Measurements from ENCODE around the gene USP3. TPM values are rescaled to one million over a fixed set of nuclear protein-coding genes. Genes with fewer than 3 reads are reported as not detected.

Gene USP3
- polyA plus RNA-seq, 1 donor (not counting 4 experiments of a cell fraction or from before 2014, with no cell fraction given): 16.2 TPM

DNA sequence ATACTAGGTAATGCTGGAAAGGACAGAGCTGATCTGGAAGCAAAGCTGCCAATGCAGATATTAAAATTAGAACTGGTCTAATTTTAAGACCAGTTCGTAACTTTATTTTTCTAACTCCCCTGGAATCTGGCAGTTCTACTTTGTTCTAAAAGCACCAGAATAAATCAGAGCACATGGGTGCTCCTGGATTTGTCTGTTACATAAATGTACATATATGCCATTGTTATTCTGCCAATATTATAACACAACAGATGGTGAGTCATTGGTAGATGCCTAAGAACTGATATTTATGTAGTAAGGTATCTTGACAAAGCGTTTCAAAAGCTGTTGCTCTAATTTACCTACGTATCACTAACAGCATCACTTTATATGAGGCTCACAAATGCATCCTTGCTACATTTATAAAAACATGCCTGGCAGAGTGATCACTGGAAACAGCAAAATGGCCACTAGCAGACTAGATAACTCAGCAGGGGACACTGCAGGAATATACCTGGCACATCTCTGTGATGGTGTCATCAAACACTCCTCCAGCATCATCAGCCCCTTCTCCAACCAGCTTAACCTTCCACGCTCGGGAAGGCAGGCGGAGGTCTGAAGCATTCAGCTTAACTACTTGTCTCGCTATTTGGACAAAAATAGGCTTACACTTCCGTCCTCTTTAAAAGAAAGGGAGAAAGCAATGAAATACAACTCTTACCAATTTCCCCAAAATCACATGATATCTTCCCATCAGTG, 119.0 kb downstream of the USP3 start:
- Histone ChIP-seq H3K4me2 (ENCODE audit: control insufficient read depth, extremely low read depth, insufficient read depth, low read depth, low read length) (no peak overlapping the region), H3K9me3 (ENCODE audit: control insufficient read depth, low read depth, low read length) (no peaks in the 10 kb centered on the region), H3K27me3 (ENCODE audit: control insufficient read depth, extremely low read depth, insufficient read depth, low read length) (no peaks in the 10 kb centered on the region), H3K36me3 (ENCODE audit: control insufficient read depth in 2 of 2, extremely low read depth in 1 of 2, insufficient read depth in 2 of 2, low read length in 2 of 2) (peaks cover 6 to 16% of the 10 kb centered on the region in 2 experiments), H3K4me3 (ENCODE audit: control insufficient read depth in 2 of 3, extremely low read depth in 1 of 3, insufficient read depth in 2 of 3, low read depth in 1 of 3, low read length in 3 of 3) (no peak overlapping the region), H3K27ac (ENCODE audit: control insufficient read depth, insufficient read depth, low read length) (no peak overlapping the region), H2AFZ (ENCODE audit: control insufficient read depth, low read length) (no peak overlapping the region), H3K4me1 (ENCODE audit: control insufficient read depth, extremely low read depth, insufficient read depth, low read length) (no peaks in the 10 kb centered on the region), H3K9me1 (ENCODE audit: control insufficient read depth, extremely low read depth, insufficient read depth, low read length) (no peaks in the 10 kb centered on the region), H4K20me1 (ENCODE audit: control insufficient read depth, extremely low read depth, insufficient read depth, low read length) (no peaks in the 10 kb centered on the region), H3K9ac (ENCODE audit: control insufficient read depth, extremely low read depth, insufficient read depth, low read length) (no peak overlapping the region), H3K79me2 (ENCODE audit: control insufficient read depth, insufficient read depth, low read length) (no peaks in the 10 kb centered on the region)
- TF ChIP-seq EZH2 (IDR thresholded peaks at IDR 0.05; ENCODE audit: low read length): no peak
- TF ChIP-seq, protein P1, sequence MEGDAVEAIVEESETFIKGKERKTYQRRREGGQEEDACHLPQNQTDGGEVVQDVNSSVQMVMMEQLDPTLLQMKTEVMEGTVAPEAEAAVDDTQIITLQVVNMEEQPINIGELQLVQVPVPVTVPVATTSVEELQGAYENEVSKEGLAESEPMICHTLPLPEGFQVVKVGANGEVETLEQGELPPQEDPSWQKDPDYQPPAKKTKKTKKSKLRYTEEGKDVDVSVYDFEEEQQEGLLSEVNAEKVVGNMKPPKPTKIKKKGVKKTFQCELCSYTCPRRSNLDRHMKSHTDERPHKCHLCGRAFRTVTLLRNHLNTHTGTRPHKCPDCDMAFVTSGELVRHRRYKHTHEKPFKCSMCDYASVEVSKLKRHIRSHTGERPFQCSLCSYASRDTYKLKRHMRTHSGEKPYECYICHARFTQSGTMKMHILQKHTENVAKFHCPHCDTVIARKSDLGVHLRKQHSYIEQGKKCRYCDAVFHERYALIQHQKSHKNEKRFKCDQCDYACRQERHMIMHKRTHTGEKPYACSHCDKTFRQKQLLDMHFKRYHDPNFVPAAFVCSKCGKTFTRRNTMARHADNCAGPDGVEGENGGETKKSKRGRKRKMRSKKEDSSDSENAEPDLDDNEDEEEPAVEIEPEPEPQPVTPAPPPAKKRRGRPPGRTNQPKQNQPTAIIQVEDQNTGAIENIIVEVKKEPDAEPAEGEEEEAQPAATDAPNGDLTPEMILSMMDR (optimal IDR thresholded peaks at IDR 0.05 in 1 of 3, IDR thresholded peaks at IDR 0.05 in 1 of 3, conservative IDR thresholded peaks at IDR 0.05 in 1 of 3; ENCODE audit: extremely low read depth in 1 of 3, insufficient read depth in 2 of 3, low read length in 3 of 3): no peak
- dilution Hi-C loops (cut with MboI; ENCODE audit: extremely low pct_ligation_motif_present, low sequenced_read_pairs): no loop called here
- DNase-seq (ENCODE audit: low read depth, low spot score) (no peak), FAIRE-seq (no peak)

DNA sequence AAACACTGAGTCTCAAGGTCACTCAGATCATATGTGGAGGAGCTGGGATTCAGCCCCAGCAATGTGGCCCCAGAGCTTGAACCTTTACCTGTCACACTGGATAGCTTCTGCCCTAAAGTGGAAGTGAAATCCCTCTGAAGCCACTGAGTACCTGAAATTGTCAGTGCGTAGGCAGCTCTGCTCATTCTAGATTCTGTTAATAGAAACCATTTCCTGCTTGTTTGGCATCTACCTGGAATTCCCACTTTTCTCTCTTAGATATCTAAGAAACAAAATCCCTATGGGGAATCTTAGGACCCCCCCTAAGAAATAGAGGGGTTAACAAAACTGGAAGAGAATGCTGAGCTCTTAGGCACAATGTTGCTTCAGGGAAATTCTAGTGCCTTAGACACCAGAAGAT, 122.6 kb downstream of the USP3 start:
- FAIRE-seq (no peak), DNase-seq (ENCODE audit: low read depth, low spot score) (no peak)
- no peak overlapping the region for H3K27ac ChIP-seq (ENCODE audit: control insufficient read depth, insufficient read depth, low read length)
- no peak for TF ChIP-seq EZH2 (IDR thresholded peaks at IDR 0.05; ENCODE audit: low read length)
- TF ChIP-seq, protein P1 (optimal IDR thresholded peaks at IDR 0.05 in 1 of 3, IDR thresholded peaks at IDR 0.05 in 1 of 3, conservative IDR thresholded peaks at IDR 0.05 in 1 of 3; ENCODE audit: extremely low read depth in 1 of 3, insufficient read depth in 2 of 3, low read length in 3 of 3): no peak
- dilution Hi-C loops (cut with MboI; ENCODE audit: extremely low pct_ligation_motif_present, low sequenced_read_pairs): no loop called here
- no peaks in the 10 kb centered on the region for H3K79me2 ChIP-seq (ENCODE audit: control insufficient read depth, insufficient read depth, low read length)
- H3K4me1 ChIP-seq (ENCODE audit: control insufficient read depth, extremely low read depth, insufficient read depth, low read length): no peaks in the 10 kb centered on the region
- no peak overlapping the region for H2AFZ ChIP-seq (ENCODE audit: control insufficient read depth, low read length)
- H4K20me1 ChIP-seq (ENCODE audit: control insufficient read depth, extremely low read depth, insufficient read depth, low read length): no peaks in the 10 kb centered on the region
- H3K9me3 ChIP-seq (ENCODE audit: control insufficient read depth, low read depth, low read length): no peaks in the 10 kb centered on the region
- H3K9ac ChIP-seq (ENCODE audit: control insufficient read depth, extremely low read depth, insufficient read depth, low read length): no peak overlapping the region
- H3K9me1 ChIP-seq (ENCODE audit: control insufficient read depth, extremely low read depth, insufficient read depth, low read length): no peaks in the 10 kb centered on the region
- no peaks in the 10 kb centered on the region for H3K27me3 ChIP-seq (ENCODE audit: control insufficient read depth, extremely low read depth, insufficient read depth, low read length)
- H3K36me3 ChIP-seq (ENCODE audit: control insufficient read depth in 2 of 2, extremely low read depth in 1 of 2, insufficient read depth in 2 of 2, low read length in 2 of 2): peaks cover 15 to 17% of the 10 kb centered on the region in 2 experiments
- H3K4me2 ChIP-seq (ENCODE audit: control insufficient read depth, extremely low read depth, insufficient read depth, low read depth, low read length): no peak overlapping the region
- H3K4me3 ChIP-seq (ENCODE audit: control insufficient read depth in 2 of 3, extremely low read depth in 1 of 3, insufficient read depth in 2 of 3, low read depth in 1 of 3, low read length in 3 of 3): no peak overlapping the region

Measured in keratinocyte (primary cell).